Thyroid gland (tissue), 4 donors: Measurements from ENCODE around the gene GNMT.

Experiments used
- CTCF ChIP-seq, 6 experiments: fragments of 200-600 bp in 3 of 6; fragments of 450-650 bp in 3 of 6; sonication (generic) in 3 of 6; IDR thresholded peaks; one replicate each; pipeline ENCODE4 v1.5.1; 2016 to 2019; ENCODE audit warnings: antibody characterized with exemption in 6 of 6, mild to moderate bottlenecking in 2 of 6, inconsistent platforms in 1 of 6, moderate library complexity in 1 of 6
- POLR2A ChIP-seq, 2 donors: fragments of 450-650 bp; IDR thresholded peaks; one replicate each; pipeline ENCODE4 v1.6.1; 2017; ENCODE audit warnings: antibody characterized with exemption in 2 of 2, mild to moderate bottlenecking in 2 of 2, moderate library complexity in 1 of 2

- TF ChIP-seq CTCF (IDR thresholded peaks at IDR 0.05) (no peak), POLR2A (IDR thresholded peaks at IDR 0.05) (no peak)
Observed at GRCh38 chr6:42932412-42932811, 28.1 kb upstream of the GNMT start.
